ENCODE measurements around the gene PIK3R3.

PIK3R3 gene

GRCh38 chr1:46084553-46085451 is 47.6 kb downstream of the PIK3R3 start:
- no peak for TF ChIP-seq CTCF (IDR thresholded peaks at IDR 0.05; ENCODE audit: unreplicated experiment in 3 of 3)
- no peak overlapping the region for H3K4me3 Mint-ChIP-seq
- H3K4me1 Mint-ChIP-seq, result no peaks in the 10 kb centered on the region
- no peak overlapping the region for H3K27ac Mint-ChIP-seq
- peaks cover 5% of the 10 kb centered on the region for H3K9me3 Mint-ChIP-seq
- H3K36me3 Mint-ChIP-seq (ENCODE audit: low read depth), result peaks cover 48% of the 10 kb centered on the region
- no peaks in the 10 kb centered on the region for H3K27me3 Mint-ChIP-seq (ENCODE audit: low read depth)

DNA sequence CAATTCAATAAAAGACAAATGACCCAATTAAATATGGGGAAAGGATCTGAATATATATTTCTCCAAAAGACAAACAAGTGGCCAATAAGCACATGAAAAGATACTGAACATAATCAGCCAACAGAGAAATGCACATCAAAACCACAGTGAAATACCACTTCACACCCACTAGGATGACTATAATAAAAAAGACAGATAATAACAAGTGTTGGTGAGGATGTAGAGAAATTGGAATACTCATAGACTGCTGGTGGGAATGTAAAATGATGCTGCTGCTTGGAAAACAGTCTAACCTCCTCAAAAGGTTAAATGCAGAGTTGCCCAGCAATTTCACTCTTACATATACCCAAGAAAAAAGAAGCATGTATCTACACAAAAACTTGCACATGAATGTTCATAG is 48.9 kb downstream of the PIK3R3 start:
- no peak for TF ChIP-seq CTCF (IDR thresholded peaks at IDR 0.05; ENCODE audit: unreplicated experiment in 3 of 3)
- H3K4me1 Mint-ChIP-seq, result no peaks in the 10 kb centered on the region
- H3K36me3 Mint-ChIP-seq (ENCODE audit: low read depth), result peaks cover 46% of the 10 kb centered on the region
- H3K27ac Mint-ChIP-seq, result no peak overlapping the region
- H3K4me3 Mint-ChIP-seq, result no peak overlapping the region
- H3K27me3 Mint-ChIP-seq (ENCODE audit: low read depth), result no peaks in the 10 kb centered on the region
- peaks cover 5% of the 10 kb centered on the region for H3K9me3 Mint-ChIP-seq

DNA sequence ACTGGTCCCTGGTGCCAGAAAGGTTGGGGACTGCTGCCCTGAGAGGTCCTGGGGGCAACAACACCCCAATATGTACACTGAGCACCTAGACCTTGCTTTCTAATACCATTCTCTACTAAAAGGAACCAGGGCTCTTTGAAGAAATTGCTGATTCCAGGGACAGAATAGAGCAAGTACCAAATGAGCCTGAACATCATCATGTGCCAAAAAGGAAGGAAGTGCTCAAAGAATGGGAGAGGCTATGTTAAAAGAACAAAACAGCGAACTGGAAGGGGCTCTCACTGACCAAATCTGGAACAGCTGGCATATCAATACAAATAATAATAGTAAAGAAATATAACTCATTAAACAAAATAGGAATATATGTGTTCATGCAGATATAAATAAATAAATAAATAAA is 50.8 kb downstream of the PIK3R3 start:
- TF ChIP-seq CTCF (IDR thresholded peaks at IDR 0.05; ENCODE audit: unreplicated experiment in 3 of 3), result no peak
- H3K4me1 Mint-ChIP-seq, result peaks cover 4% of the 10 kb centered on the region
- no peaks in the 10 kb centered on the region for H3K27me3 Mint-ChIP-seq (ENCODE audit: low read depth)
- H3K9me3 Mint-ChIP-seq, result peaks cover 5% of the 10 kb centered on the region
- H3K36me3 Mint-ChIP-seq (ENCODE audit: low read depth), result peaks cover 47% of the 10 kb centered on the region
- H3K27ac Mint-ChIP-seq, result no peak overlapping the region
- H3K4me3 Mint-ChIP-seq, result no peak overlapping the region

GRCh38 chr1:46081206-46081605 is 51.2 kb downstream of the PIK3R3 start:
- Mint-ChIP-seq H3K4me1 (peaks cover 4% of the 10 kb centered on the region), H3K9me3 (peaks cover 5% of the 10 kb centered on the region)

DNA sequence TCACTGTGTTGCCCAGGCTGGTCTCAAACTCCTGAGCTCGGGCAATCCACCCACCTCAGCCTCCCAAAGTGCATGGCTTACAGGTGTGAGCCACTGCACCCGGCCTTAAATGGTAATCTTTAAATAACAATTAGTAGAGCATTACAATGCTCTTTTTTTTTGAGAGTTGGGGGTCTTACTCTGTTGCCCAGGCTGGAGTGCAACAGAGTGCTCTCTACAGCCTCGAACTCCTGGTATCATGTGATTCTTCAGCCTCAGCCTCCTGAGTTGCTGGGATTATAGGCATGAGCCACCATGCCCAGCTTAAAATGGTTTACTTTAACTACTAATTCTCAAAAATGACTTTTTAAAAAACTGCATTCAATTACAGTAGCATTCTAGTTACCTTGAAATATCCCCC is 52.2 kb downstream of the PIK3R3 start:
- peaks cover 4% of the 10 kb centered on the region for H3K4me1 Mint-ChIP-seq
- H3K36me3 Mint-ChIP-seq (ENCODE audit: low read depth), result peaks cover 57% of the 10 kb centered on the region
- no peak for TF ChIP-seq CTCF (IDR thresholded peaks at IDR 0.05; ENCODE audit: unreplicated experiment in 3 of 3)
- no peaks in the 10 kb centered on the region for H3K27me3 Mint-ChIP-seq (ENCODE audit: low read depth)
- H3K4me3 Mint-ChIP-seq, result no peak overlapping the region
- H3K27ac Mint-ChIP-seq, result no peak overlapping the region
- peaks cover 5% of the 10 kb centered on the region for H3K9me3 Mint-ChIP-seq

More at GRCh38 chr1:46081206-46081605, 51.2 kb downstream of the PIK3R3 start:
- no peak overlapping the region for H3K4me3 Mint-ChIP-seq
- no peaks in the 10 kb centered on the region for H3K27me3 Mint-ChIP-seq (ENCODE audit: low read depth)
- no peak for TF ChIP-seq CTCF (IDR thresholded peaks at IDR 0.05; ENCODE audit: unreplicated experiment in 3 of 3)
- H3K27ac Mint-ChIP-seq, result no peak overlapping the region
- peaks cover 51% of the 10 kb centered on the region for H3K36me3 Mint-ChIP-seq (ENCODE audit: low read depth)

GRCh38 chr1:46077644-46078043 is 54.8 kb downstream of the PIK3R3 start:
- peaks cover 58% of the 10 kb centered on the region for H3K36me3 Mint-ChIP-seq (ENCODE audit: low read depth)
- H3K4me3 Mint-ChIP-seq, result no peak overlapping the region
- H3K27ac Mint-ChIP-seq, result peak overlapping the region in 1 of 3 experiments; percentile 57
- H3K27me3 Mint-ChIP-seq (ENCODE audit: low read depth), result no peaks in the 10 kb centered on the region
- TF ChIP-seq CTCF (IDR thresholded peaks at IDR 0.05; ENCODE audit: unreplicated experiment in 3 of 3), result no peak
- H3K9me3 Mint-ChIP-seq, result no peaks in the 10 kb centered on the region
- peaks cover 4% of the 10 kb centered on the region for H3K4me1 Mint-ChIP-seq

All from nephron (organoid).